Adipocyte (in vitro differentiated cells): ENCODE measurements around the gene C2orf69.

Experiments
- DNase-seq: peaks from one replicate; pipeline ENCODE4 v3.0.0-alpha.2; 2015; ENCODE audit warnings: low read depth
- H3K27me3 ChIP-seq: replicated peaks from 2 replicates; pipeline ENCODE4 v1.7.0; 2013; ENCODE audit warnings: mild to moderate bottlenecking, low read length, moderate library complexity; ENCODE audit not compliant: control insufficient read depth, insufficient read depth
- H3K36me3 ChIP-seq: 2 replicates; pipeline ENCODE4 v1.7.0; 2013; ENCODE audit warnings: low read length, mild to moderate bottlenecking, moderate library complexity; ENCODE audit not compliant: control insufficient read depth, insufficient read depth, severe bottlenecking
- H3K4me1 ChIP-seq: 2 replicates; pipeline ENCODE4 v1.7.0; 2013; ENCODE audit warnings: mild to moderate bottlenecking, low read length, moderate library complexity; ENCODE audit not compliant: control insufficient read depth, insufficient read depth
- H3K4me3 ChIP-seq: 2 replicates; pipeline ENCODE4 v1.7.0; 2013; ENCODE audit warnings: mild to moderate bottlenecking, low read length, moderate library complexity
- H3K9ac ChIP-seq: 2 replicates; pipeline ENCODE4 v1.7.0; 2013; ENCODE audit warnings: mild to moderate bottlenecking, low read length, moderate library complexity
- H3K9me3 ChIP-seq: 2 replicates; pipeline ENCODE4 v1.7.0; 2013; ENCODE audit warnings: mild to moderate bottlenecking, low read length, moderate library complexity; ENCODE audit not compliant: control insufficient read depth

Gene C2orf69

DNA sequence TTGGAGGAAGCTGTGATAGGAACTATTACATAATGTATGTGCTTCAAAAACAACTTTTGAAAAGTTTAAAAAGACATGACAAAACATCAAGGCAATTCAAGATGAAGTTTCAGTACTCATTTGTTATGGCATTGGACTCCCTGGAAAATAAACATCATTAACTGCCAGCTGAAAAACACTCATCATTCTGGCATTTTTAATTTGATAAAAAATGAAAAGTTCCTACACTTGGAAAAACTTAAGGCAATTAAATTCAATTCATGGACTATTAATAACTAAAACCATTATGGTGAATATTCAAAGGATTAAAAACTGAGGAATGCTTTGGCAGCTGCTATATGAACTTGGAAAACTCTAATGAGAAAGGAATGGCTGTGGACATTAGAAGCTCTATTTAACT lies 35.7 kb downstream of the C2orf69 start:
- Histone ChIP-seq H3K4me1 (peaks cover 19% of the 10 kb centered on the region), H3K9ac (peak overlapping the region; percentile 31), H3K9me3 (no peaks in the 10 kb centered on the region), H3K27me3 (no peaks in the 10 kb centered on the region), H3K4me3 (no peak overlapping the region), H3K36me3 (peaks cover 61% of the 10 kb centered on the region)
- peak; percentile 40 for DNase-seq

DNA sequence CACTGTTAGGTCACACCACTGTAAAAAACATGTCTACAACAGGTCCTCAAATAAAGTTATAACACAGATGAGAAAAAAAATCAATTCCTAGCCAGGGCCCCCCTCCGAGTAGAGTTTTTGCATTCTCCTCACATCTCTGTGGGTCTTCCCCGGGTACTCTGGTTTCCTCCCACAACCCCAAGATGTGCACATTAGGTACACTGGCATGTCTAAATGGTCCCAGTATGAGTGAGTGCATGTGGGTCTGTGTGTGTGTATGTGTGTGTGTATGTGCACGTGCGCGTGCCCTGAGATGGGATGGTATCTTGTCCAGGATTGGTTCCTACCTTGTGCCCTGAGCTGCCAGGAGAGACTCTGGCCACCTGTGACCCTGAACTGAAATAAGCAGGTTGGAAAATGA lies 39.3 kb downstream of the C2orf69 start:
- Histone ChIP-seq H3K4me3 (no peak overlapping the region), H3K9ac (no peak overlapping the region), H3K27me3 (no peaks in the 10 kb centered on the region), H3K36me3 (peaks cover 37% of the 10 kb centered on the region), H3K9me3 (no peaks in the 10 kb centered on the region), H3K4me1 (peaks cover 29% of the 10 kb centered on the region)
- no peak for DNase-seq

DNA sequence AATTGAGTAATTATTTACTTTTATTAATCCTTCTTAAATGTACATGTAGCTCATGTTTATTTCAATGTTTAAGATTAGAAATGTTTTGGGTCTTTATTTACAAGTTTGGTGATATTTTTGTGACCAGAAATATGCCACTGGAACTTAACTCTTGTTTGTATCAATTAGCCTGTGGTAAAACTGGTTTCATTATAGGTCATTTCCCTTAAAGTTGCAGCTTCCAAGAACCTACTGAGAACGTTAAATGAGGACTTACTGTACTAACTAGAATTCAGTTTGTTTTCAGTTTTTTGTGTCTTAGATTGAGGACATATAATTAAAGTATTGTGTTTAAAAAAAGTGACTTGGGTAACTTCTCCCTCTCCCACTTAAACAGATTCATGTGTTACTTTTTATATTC lies 39.9 kb downstream of the C2orf69 start:
- DNase-seq, result no peak
- Histone ChIP-seq H3K9me3 (no peaks in the 10 kb centered on the region), H3K4me1 (peaks cover 26% of the 10 kb centered on the region), H3K27me3 (no peaks in the 10 kb centered on the region), H3K9ac (no peak overlapping the region), H3K4me3 (no peak overlapping the region), H3K36me3 (peaks cover 31% of the 10 kb centered on the region)

DNA sequence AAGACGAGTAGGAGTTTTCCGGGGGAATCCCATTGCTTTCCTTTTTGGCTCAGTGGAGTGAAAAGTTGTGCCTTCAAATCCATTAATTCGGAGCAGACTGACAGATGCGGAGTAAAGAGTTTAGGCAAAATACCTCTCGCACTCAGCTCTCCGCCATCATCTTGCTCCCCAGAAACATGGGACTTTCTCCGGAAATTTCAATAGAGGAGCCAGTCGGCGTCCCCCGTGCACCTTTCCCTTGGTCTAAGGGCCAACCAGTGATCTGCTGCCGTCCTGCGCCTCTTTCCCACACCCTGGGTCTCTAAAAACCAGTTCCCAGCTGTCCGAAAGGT lies 43.9 kb downstream of the C2orf69 start:
- Histone ChIP-seq H3K4me1 (peaks cover 21% of the 10 kb centered on the region), H3K4me3 (peak overlapping the region; percentile 99), H3K27me3 (no peaks in the 10 kb centered on the region), H3K9ac (peak overlapping the region; percentile 97), H3K36me3 (peaks cover 19% of the 10 kb centered on the region), H3K9me3 (no peaks in the 10 kb centered on the region)
- peak; percentile 55 for DNase-seq

DNA sequence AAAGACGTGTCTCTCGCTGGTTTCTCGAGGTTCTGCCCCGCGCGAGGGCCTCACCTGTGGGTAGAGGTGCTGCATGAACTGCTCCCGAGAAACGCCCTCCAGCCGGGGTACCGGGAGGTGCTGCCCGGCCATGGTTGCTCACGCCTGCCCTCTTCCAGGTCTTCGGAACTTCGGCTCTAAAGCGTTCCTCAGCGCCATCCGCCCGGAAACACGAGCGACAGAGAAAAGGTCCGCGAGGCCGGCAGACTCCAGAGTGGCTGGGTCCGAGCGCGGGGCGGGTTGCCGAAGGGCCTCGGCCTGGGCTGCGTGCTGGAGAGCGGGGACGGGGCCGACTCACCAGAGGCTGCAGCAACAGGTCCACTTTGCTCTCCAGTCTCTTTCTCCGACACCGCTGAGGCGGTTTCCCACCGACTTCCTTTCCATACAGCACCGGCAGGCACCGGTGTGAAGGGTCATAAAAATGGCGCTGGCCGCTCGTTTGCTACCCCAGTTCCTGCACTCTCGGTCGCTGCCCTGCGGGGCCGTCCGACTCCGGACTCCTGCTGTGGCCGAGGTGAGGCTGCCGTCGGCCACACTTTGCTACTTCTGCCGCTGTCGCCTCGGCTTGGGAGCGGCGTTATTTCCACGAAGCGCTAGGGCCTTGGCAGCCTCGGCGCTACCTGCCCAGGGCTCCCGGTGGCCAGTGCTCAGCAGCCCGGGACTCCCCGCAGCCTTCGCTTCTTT lies 44.4 kb downstream of the C2orf69 start, which contains the start of the genes MAIP1 and TYW5:
TSS of gene MAIP1 (plus strand) at position 244 of the 723 bp plus-strand sequence. CDS start at position 461, 217 bp downstream.
TSS of gene TYW5 (minus strand) at position 153 of the 723 bp plus-strand sequence. CDS start at position 132, 21 bp downstream.
- Histone ChIP-seq H3K9me3 (no peaks in the 10 kb centered on the region), H3K4me3 (peak within 1 kb of the TSS; percentile 99), H3K9ac (peak within 1 kb of the TSS; percentile 97), H3K4me1 (peaks cover 21% of the 10 kb centered on the region), H3K36me3 (peaks cover 19% of the 10 kb centered on the region), H3K27me3 (no peaks in the 10 kb centered on the region)
- peak; percentile 91 for DNase-seq

DNA sequence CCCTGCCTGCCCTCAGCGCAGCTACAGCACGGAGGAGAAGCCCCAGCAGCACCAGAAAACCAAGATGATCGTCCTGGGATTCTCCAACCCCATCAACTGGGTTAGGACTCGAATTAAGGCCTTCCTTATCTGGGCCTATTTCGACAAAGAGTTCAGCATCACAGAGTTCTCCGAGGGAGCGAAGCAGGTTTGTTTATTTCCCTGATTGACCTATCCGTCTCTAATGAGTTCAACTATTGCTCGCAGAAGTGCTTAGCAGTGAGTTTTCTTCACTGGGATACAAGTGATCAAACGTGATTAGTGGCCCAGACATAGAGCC lies 44.9 kb downstream of the C2orf69 start:
- Histone ChIP-seq H3K4me3 (peak overlapping the region; percentile 99), H3K9me3 (no peaks in the 10 kb centered on the region), H3K9ac (peak overlapping the region; percentile 97), H3K4me1 (peaks cover 21% of the 10 kb centered on the region), H3K36me3 (peaks cover 22% of the 10 kb centered on the region), H3K27me3 (no peaks in the 10 kb centered on the region)
- peak; percentile 20 for DNase-seq

DNA sequence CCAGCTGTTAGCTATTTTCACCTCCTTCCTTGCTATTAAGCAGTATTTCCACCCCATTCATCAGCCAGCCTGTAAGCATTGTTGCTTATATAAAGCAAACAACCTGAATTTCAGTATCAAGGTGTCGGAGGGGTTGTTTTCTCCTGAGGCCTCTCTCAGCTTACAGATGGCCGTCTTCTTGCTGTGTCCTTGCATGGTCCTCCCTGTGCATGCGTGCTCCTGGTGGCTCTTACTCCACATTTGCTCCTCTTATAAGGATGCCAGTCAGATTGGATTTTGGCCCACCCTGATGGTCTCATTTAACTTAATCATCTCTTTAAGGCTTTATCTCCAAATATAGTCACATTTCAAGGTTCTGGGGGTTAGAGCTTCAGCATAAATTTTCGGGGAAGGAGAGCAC lies 46.9 kb downstream of the C2orf69 start:
- Histone ChIP-seq H3K27me3 (no peaks in the 10 kb centered on the region), H3K4me3 (no peak overlapping the region), H3K4me1 (peaks cover 21% of the 10 kb centered on the region), H3K36me3 (peaks cover 40% of the 10 kb centered on the region), H3K9me3 (no peaks in the 10 kb centered on the region), H3K9ac (no peak overlapping the region)
- DNase-seq, result no peak

DNA sequence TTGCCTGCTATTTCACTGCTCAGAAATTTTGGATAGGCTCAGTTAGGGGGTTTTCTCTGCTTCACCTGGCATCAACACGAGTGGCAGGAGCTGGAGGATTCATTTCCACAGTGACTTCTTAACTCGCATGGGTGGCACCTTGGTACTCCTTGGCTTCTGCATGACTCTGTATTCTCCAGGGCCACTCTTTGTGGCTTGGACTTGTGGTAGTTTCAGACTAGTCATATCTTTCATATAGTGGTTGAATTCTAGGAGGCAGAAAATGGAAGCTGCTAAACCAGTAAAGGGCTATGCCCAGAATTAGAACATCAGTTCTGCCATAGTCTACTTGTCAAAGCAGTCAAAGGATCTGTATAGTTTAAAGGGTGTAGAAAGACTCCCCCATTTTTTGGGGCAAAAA lies 51.1 kb downstream of the C2orf69 start:
- Histone ChIP-seq H3K9me3 (no peaks in the 10 kb centered on the region), H3K36me3 (peaks cover 67% of the 10 kb centered on the region), H3K4me1 (peaks cover 10% of the 10 kb centered on the region), H3K4me3 (no peak overlapping the region), H3K9ac (no peak overlapping the region), H3K27me3 (no peaks in the 10 kb centered on the region)
- DNase-seq, result no peak

DNA sequence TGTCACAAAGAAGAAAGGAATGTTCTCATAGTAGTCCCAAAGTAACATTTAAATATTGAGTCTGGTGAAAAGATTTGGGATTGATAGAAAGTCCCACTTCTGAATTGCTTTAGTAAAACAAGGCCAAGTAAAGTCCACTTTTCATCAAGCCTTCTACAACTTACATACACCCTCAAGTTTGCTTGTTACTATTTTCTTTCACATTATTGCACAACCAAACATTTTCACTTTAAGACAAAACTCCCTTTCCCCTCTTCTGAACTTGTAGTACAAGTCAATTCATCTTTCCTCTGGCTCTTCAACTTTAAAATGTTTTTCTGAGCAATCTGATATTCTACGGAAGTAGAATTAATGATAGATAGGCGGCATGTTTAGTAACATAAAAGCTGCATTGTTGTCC lies 55.3 kb downstream of the C2orf69 start:
- Histone ChIP-seq H3K36me3 (peaks cover 64% of the 10 kb centered on the region), H3K27me3 (no peaks in the 10 kb centered on the region), H3K4me1 (peaks cover 10% of the 10 kb centered on the region), H3K9me3 (no peaks in the 10 kb centered on the region), H3K9ac (no peak overlapping the region), H3K4me3 (no peak overlapping the region)
- no peak for DNase-seq

DNA sequence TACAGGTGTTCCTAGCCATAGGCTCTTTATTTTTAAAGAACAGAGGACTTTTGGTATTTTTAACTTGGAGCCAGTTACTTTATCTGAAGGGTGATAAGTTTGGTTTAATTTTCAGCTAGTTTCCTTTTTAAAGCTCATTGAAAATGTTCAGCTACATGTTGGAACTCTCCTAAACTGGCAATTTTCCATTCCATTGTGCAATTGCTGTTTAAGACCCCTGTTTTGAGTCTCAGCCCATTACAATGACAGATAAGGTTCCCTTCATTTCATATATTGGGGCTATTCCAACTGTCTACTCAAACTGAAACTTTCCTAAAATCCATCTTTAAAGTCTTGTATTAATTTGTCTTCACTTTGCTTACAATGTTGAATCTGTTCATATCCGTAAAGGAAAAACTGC lies 55.9 kb downstream of the C2orf69 start:
- H3K9ac ChIP-seq, result no peak overlapping the region
- H3K36me3 ChIP-seq, result peaks cover 58% of the 10 kb centered on the region
- DNase-seq, result no peak
- H3K27me3 ChIP-seq, result no peaks in the 10 kb centered on the region
- peaks cover 10% of the 10 kb centered on the region for H3K4me1 ChIP-seq
- H3K4me3 ChIP-seq, result no peak overlapping the region
- H3K9me3 ChIP-seq, result no peaks in the 10 kb centered on the region

DNA sequence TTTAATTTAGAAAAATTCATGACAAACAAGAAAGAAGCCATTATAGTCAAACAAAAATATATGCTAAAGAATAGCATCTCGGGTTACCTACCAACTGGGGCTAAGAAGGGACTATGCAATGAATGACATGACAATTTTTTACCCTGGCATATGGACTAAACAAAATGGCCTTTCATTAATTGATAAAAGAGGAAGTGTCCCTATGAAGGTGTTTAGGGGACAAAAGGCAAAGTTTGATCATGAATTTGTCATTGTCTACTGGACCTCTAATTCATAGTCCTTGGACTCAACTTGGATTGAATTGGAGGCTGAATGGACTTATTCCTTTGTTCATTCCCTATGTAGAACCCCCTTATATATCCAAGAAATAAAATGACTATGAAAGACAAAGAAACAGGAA lies 57.0 kb downstream of the C2orf69 start:
- H3K27me3 ChIP-seq, result no peaks in the 10 kb centered on the region
- H3K4me1 ChIP-seq, result peaks cover 10% of the 10 kb centered on the region
- H3K4me3 ChIP-seq, result no peak overlapping the region
- no peaks in the 10 kb centered on the region for H3K9me3 ChIP-seq
- DNase-seq, result no peak
- H3K36me3 ChIP-seq, result peaks cover 48% of the 10 kb centered on the region
- no peak overlapping the region for H3K9ac ChIP-seq

DNA sequence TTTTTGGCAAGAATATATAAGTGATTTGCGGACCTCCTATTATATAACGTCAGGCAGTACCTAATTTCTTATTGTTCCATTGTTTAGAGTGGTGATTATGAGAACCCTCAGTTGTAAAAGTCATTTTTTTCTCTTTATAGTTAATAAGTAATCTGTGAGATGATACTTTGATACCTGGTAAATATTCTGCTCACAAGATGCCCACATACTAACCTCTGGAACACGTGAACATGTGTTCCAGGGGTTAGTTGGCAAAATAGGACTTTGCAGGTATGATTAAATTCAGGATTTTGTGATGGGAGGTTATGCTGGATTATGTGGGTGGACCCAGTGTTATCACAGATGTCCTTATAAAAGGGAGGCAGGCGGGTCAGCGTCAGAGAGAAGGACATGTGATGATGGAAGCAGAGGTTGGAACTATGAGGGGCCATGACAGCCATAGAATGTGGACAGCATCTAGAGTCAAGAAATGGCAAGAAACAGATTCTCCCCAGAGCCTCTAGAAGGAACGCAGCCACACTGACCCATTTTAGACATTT lies 61.1 kb downstream of the C2orf69 start:
- Histone ChIP-seq H3K27me3 (no peaks in the 10 kb centered on the region), H3K9ac (no peak overlapping the region), H3K4me1 (peaks cover 20% of the 10 kb centered on the region), H3K4me3 (no peak overlapping the region), H3K9me3 (no peaks in the 10 kb centered on the region), H3K36me3 (peaks cover 22% of the 10 kb centered on the region)
- DNase-seq, result no peak
